ENCODE measurements around the gene GRIN1. TPM values are rescaled to one million over a fixed set of nuclear protein-coding genes. Genes with fewer than 3 reads are reported as not detected.
A peak's percentile ranks its signal among the peaks of the same experiment; 100 is the strongest.

Gene GRIN1
- total and polyA plus RNA-seq, 2 of the 13 experiments (the other 11 are each of a cell fraction or from before 2014, with no cell fraction given), result 0.13 TPM; not detected in 1

DNA sequence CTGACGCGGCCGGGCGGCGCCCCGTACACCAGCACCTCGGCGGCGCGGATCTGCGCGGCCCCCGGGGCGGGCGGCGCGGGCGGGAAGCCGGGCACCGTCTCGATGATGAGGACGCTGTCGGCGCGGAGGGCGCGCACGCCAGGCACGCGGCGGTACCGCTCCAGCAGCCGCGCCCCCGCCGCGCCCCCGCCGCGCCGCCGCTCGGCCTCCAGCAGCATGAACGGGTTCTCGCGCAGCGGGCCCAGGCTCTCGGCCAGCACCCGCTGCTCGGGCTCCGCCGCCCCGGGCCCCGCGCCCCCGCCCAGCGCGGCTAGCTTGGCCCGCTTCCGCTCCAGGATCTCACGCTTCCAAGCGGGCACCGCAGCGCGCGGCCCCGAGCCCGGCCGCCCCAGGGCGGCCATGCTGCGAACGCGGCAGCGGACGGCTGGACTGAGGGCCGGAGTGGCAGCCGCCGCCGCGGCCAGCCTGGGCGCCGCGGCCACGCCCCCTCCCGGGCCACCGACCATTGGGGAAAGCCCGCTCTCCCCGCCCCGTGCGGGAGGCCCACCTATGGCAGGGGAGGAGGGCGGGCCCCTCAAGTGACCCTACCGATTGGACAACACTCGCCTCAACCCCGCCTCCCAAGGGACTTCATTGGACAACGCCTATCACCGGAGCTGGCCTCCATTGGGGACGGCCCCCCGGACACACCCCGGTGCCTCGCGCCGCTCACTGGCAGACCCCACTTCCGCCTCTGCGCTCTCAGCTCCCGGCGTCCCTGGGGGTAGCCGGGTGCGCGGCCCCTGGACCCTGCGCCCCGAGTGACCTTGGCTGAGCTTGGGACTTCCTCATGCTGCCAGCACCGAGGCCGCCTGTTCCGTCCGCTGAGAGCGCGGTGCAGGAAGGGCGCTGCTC, 61.6 kb downstream of the GRIN1 start, which contains the start of gene TPRN (continued):
- TF ChIP-seq KDM5B (CRISPR knock-in tag; IDR thresholded peaks at IDR 0.05; ENCODE audit: borderline replicate concordance), result peak; percentile 82; the same call in 1 of the 2 replicates
- peak; percentile 81; the same call in 2 of the 3 replicates for TF ChIP-seq MXI1 (IDR thresholded peaks at IDR 0.05; ENCODE audit: borderline replicate concordance, low read depth, low read length)
- TF ChIP-seq PHF8 (CRISPR knock-in tag; IDR thresholded peaks at IDR 0.05), result peak; percentile 86
- TF ChIP-seq POLR2AphosphoS5 (IDR thresholded peaks at IDR 0.05; ENCODE audit: low read depth, low read length), result peak; percentile 61
- TF ChIP-seq KLF13 (CRISPR knock-in tag; IDR thresholded peaks at IDR 0.05), result no peak
- TF ChIP-seq ATF6 (CRISPR knock-in tag; conservative IDR thresholded peaks at IDR 0.05), result no peak
- TF ChIP-seq RARG (CRISPR knock-in tag; IDR thresholded peaks at IDR 0.05; ENCODE audit: low read depth), result no peak
- no peak for TF ChIP-seq MBD4 (IDR thresholded peaks at IDR 0.05; ENCODE audit: borderline replicate concordance, low read length)
- no peak for TF ChIP-seq ZKSCAN1 (IDR thresholded peaks at IDR 0.05; ENCODE audit: low read length)
- no peak for TF ChIP-seq DDIT3 (CRISPR knock-in tag; IDR thresholded peaks at IDR 0.05)
- TF ChIP-seq, protein P1, sequence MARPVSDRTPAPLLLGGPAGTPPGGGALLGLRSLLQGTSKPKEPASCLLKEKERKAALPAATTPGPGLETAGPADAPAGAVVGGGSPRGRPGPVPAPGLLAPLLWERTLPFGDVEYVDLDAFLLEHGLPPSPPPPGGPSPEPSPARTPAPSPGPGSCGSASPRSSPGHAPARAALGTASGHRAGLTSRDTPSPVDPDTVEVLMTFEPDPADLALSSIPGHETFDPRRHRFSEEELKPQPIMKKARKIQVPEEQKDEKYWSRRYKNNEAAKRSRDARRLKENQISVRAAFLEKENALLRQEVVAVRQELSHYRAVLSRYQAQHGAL (CRISPR knock-in tag; IDR thresholded peaks at IDR 0.05; ENCODE audit: not compliant biosample characterization), result no peak
- no peak for TF ChIP-seq ZNF850 (CRISPR knock-in tag; conservative IDR thresholded peaks at IDR 0.05)
- TF ChIP-seq PRDM15 (CRISPR knock-in tag; IDR thresholded peaks at IDR 0.05), result peak; percentile 17; the same call in 1 of the 2 replicates
- TF ChIP-seq BATF2 (CRISPR knock-in tag; IDR thresholded peaks at IDR 0.05), result no peak
- TF ChIP-seq ZIK1 (CRISPR knock-in tag; IDR thresholded peaks at IDR 0.05; ENCODE audit: borderline replicate concordance, low read depth), result no peak
- TF ChIP-seq TEF (CRISPR knock-in tag; IDR thresholded peaks at IDR 0.05), result 0 out of 2 replicates have a peak, but pooled peaks have one; percentile 23
- no peak for TF ChIP-seq NFE2L1 (CRISPR knock-in tag; IDR thresholded peaks at IDR 0.05; ENCODE audit: borderline replicate concordance)

Measured in HepG2 (cell line).